Measurements from ENCODE around the gene LRRC49. TPM values are rescaled to one million over a fixed set of nuclear protein-coding genes. Genes with fewer than 3 reads are reported as not detected.

Gene LRRC49
- total and polyA plus RNA-seq, 10 of the 15 experiments (the other 5 are each of a cell fraction or from before 2014, with no cell fraction given): 1.4 to 3.7 (median 2.9) TPM

GRCh38 chr15:70936326-70936725 lies 43.7 kb downstream of the LRRC49 start:
- intact Hi-C loops (cut with micrococcal nuclease; ENCODE audit: unreplicated experiment): no loop called here
- WGBS (ENCODE audit: insufficient coverage, insufficient replicate concordance, low lambda C conversion rate, missing lambda C conversion rate): 77% methylated on average over 4 of the region's 4 CpGs
- FAIRE-seq (no peak), ATAC-seq (no peak), DNase-seq (ENCODE audit: low read depth, low spot score) (no peak)
- ChIA-PET POLR2A (no interaction called here), RAD21 (ENCODE audit: unreplicated experiment) (no interaction called here), SMC1A (ENCODE audit: uncharacterized antibody, unreplicated experiment) (interaction anchor here (1.2 to 1.3 kb wide), 2 partner anchors 15 to 46 kb away, joined by 3 to 4 read pairs; no protein-coding TSS in a partner anchor), CTCF (interaction anchor here (1.0 kb wide), 1 partner anchor 15 kb away, joined by 3 read pairs; no protein-coding TSS in a partner anchor)
- no peak overlapping the region for H3K4me3 ChIP-seq
- no peak overlapping the region for H3K27ac ChIP-seq (ENCODE audit: control insufficient read depth, insufficient read depth)
- H3K9me3 ChIP-seq (replicated peaks; ENCODE audit: control insufficient read depth, insufficient read depth, low read length): no peaks in the 10 kb centered on the region
- H3K79me2 ChIP-seq (ENCODE audit: control insufficient read depth, insufficient read depth, low read length): no peaks in the 10 kb centered on the region
- no peak overlapping the region for H3K9ac ChIP-seq (ENCODE audit: control insufficient read depth, insufficient read depth, low read length)
- peaks cover 6% of the 10 kb centered on the region; the same call in 1 of the 2 replicates for H3K4me1 ChIP-seq (ENCODE audit: control insufficient read depth, insufficient read depth, low read length)
- in situ Hi-C loops (cut with MboI): no loop called here
- no TSS peak for BruUV-seq (replicated peaks)
- H3K4me2 ChIP-seq (ENCODE audit: control insufficient read depth, insufficient read depth): no peak overlapping the region
- no peak overlapping the region for H2AFZ ChIP-seq (ENCODE audit: control insufficient read depth, low read depth, low read length)
- no peaks in the 10 kb centered on the region for H3K36me3 ChIP-seq (ENCODE audit: control insufficient read depth in 2 of 2, insufficient read depth in 2 of 2, low read length in 1 of 2)
- H4K20me1 ChIP-seq (ENCODE audit: control insufficient read depth, insufficient read depth): no peaks in the 10 kb centered on the region
- no peaks in the 10 kb centered on the region for H3K27me3 ChIP-seq (replicated peaks in 1 of 2; ENCODE audit: control insufficient read depth in 2 of 2, insufficient read depth in 2 of 2, low read length in 1 of 2)
- TF ChIP-seq HDAC6 (IDR thresholded peaks at IDR 0.05; ENCODE audit: unreplicated experiment) (no peak), NKRF (conservative IDR thresholded peaks at IDR 0.05) (no peak), KDM1A (IDR thresholded peaks at IDR 0.05; ENCODE audit: borderline replicate concordance) (no peak), WRNIP1 (IDR thresholded peaks at IDR 0.05; ENCODE audit: borderline replicate concordance, low read depth, low read length) (no peak), BCL11A (IDR thresholded peaks at IDR 0.05; ENCODE audit: low read depth, low read length) (no peak), EED (IDR thresholded peaks at IDR 0.05; ENCODE audit: low read depth) (no peak), JUND (IDR thresholded peaks at IDR 0.05; ENCODE audit: low read depth, low read length) (no peak), EGR1 (IDR thresholded peaks at IDR 0.05; ENCODE audit: borderline replicate concordance in 1 of 2, low read depth in 2 of 2, low read length in 2 of 2) (no peak), USF2 (IDR thresholded peaks at IDR 0.05; ENCODE audit: borderline replicate concordance, low read depth, low read length) (no peak), CUX1 (IDR thresholded peaks at IDR 0.05; ENCODE audit: insufficient replicate concordance, low read depth, low read length) (no peak), NFXL1 (IDR thresholded peaks at IDR 0.05; ENCODE audit: borderline replicate concordance) (no peak), NFIC (IDR thresholded peaks at IDR 0.05; ENCODE audit: low read depth, low read length) (no peak)
- TF ChIP-seq, protein P1, sequence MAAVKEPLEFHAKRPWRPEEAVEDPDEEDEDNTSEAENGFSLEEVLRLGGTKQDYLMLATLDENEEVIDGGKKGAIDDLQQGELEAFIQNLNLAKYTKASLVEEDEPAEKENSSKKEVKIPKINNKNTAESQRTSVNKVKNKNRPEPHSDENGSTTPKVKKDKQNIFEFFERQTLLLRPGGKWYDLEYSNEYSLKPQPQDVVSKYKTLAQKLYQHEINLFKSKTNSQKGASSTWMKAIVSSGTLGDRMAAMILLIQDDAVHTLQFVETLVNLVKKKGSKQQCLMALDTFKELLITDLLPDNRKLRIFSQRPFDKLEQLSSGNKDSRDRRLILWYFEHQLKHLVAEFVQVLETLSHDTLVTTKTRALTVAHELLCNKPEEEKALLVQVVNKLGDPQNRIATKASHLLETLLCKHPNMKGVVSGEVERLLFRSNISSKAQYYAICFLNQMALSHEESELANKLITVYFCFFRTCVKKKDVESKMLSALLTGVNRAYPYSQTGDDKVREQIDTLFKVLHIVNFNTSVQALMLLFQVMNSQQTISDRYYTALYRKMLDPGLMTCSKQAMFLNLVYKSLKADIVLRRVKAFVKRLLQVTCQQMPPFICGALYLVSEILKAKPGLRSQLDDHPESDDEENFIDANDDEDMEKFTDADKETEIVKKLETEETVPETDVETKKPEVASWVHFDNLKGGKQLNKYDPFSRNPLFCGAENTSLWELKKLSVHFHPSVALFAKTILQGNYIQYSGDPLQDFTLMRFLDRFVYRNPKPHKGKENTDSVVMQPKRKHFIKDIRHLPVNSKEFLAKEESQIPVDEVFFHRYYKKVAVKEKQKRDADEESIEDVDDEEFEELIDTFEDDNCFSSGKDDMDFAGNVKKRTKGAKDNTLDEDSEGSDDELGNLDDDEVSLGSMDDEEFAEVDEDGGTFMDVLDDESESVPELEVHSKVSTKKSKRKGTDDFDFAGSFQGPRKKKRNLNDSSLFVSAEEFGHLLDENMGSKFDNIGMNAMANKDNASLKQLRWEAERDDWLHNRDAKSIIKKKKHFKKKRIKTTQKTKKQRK (IDR thresholded peaks at IDR 0.05; ENCODE audit: low read depth, low read length): no peak

Data from GM12878 (cell line).